GM19193 (cell line): ENCODE data around the gene DIDO1.

Experiments
- POLR2A ChIP-seq: IDR thresholded peaks from 4 replicates; pipeline ENCODE4 v1.6.1; 2011; ENCODE audit not compliant: insufficient read depth, insufficient read length; ENCODE audit errors: extremely low read depth

Gene DIDO1

GRCh38 chr20:62966212-62967148, 40.2 kb upstream of the DIDO1 start:
- no peak for TF ChIP-seq POLR2A

- no peak for TF ChIP-seq POLR2A
Measured at GRCh38 chr20:62965363-62965771, 39.1 kb upstream of the DIDO1 start.

- TF ChIP-seq POLR2A: no peak
Measured at GRCh38 chr20:62964700-62965099, 38.4 kb upstream of the DIDO1 start.

- no peak for TF ChIP-seq POLR2A
Measured at GRCh38 chr20:62963614-62964397, 37.5 kb upstream of the DIDO1 start.

- TF ChIP-seq POLR2A: no peak
Measured at GRCh38 chr20:62962891-62963613, 36.7 kb upstream of the DIDO1 start.

GRCh38 chr20:62962221-62962879, 36.0 kb upstream of the DIDO1 start:
- no peak for TF ChIP-seq POLR2A

- no peak for TF ChIP-seq POLR2A
Measured at GRCh38 chr20:62961799-62962198, 35.5 kb upstream of the DIDO1 start.

- no peak for TF ChIP-seq POLR2A
Measured at GRCh38 chr20:62961310-62961783, 35.0 kb upstream of the DIDO1 start.

GRCh38 chr20:62959998-62960436, 33.7 kb upstream of the DIDO1 start:
- no peak for TF ChIP-seq POLR2A

- no peak for TF ChIP-seq POLR2A
Measured at GRCh38 chr20:62959101-62959971, 33.0 kb upstream of the DIDO1 start.

- no peak for TF ChIP-seq POLR2A
Measured at GRCh38 chr20:62958388-62959100, 32.2 kb upstream of the DIDO1 start.

- TF ChIP-seq POLR2A: no peak
Measured at GRCh38 chr20:62957136-62958117, 31.1 kb upstream of the DIDO1 start.
